ENCODE measurements around the gene NFU1. TPM values are rescaled to one million over a fixed set of nuclear protein-coding genes. Genes with fewer than 3 reads are reported as not detected.

Gene NFU1
- total RNA-seq, 2 donors from 2014 or later: 31.8 to 43.0 TPM

- Histone ChIP-seq H3K27ac (no peak overlapping the region), H3K36me3 (no peaks in the 10 kb centered on the region), H3K9me3 (no peaks in the 10 kb centered on the region), H3K4me1 (no peaks in the 10 kb centered on the region), H3K27me3 (no peaks in the 10 kb centered on the region), H3K4me3 (no peak overlapping the region)
- TF ChIP-seq, protein P1, sequence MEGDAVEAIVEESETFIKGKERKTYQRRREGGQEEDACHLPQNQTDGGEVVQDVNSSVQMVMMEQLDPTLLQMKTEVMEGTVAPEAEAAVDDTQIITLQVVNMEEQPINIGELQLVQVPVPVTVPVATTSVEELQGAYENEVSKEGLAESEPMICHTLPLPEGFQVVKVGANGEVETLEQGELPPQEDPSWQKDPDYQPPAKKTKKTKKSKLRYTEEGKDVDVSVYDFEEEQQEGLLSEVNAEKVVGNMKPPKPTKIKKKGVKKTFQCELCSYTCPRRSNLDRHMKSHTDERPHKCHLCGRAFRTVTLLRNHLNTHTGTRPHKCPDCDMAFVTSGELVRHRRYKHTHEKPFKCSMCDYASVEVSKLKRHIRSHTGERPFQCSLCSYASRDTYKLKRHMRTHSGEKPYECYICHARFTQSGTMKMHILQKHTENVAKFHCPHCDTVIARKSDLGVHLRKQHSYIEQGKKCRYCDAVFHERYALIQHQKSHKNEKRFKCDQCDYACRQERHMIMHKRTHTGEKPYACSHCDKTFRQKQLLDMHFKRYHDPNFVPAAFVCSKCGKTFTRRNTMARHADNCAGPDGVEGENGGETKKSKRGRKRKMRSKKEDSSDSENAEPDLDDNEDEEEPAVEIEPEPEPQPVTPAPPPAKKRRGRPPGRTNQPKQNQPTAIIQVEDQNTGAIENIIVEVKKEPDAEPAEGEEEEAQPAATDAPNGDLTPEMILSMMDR (IDR thresholded peaks at IDR 0.05): no peak
- DNase-seq (ENCODE audit: low spot score): no peak
Observed at GRCh38 chr2:69459936-69460335, 22.7 kb upstream of the NFU1 start.

DNA sequence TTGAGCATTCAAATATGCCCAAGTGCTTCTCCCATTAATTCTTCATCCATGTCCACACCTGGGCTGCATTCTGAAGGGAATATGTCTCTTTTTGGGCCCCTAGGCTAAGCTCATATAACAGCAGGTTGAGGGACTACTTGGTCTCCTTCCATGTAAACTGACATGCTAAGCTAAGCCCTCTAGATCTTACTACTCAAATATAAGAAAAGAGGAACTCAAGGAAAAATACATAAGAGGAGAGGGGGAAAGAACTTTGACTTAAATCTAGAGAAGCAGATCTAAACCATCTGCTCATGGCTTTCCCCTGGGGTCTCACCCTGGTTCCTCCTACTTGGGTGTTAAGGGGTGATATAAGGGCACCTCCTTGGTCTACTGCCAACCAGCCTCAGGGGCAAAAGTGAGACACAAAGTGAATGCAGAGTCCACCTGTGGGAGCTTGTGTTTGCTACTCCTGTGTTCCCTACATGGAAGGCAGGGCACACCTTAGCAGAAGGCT is 19.8 kb upstream of the NFU1 start:
- Histone ChIP-seq H3K36me3 (no peaks in the 10 kb centered on the region), H3K27me3 (no peaks in the 10 kb centered on the region), H3K27ac (no peak overlapping the region), H3K4me3 (no peak overlapping the region), H3K9me3 (no peaks in the 10 kb centered on the region), H3K4me1 (no peaks in the 10 kb centered on the region)
- DNase-seq (ENCODE audit: low spot score): no peak
- TF ChIP-seq, protein P1 (IDR thresholded peaks at IDR 0.05): no peak

GRCh38 chr2:69456154-69456553 is 18.9 kb upstream of the NFU1 start:
- H3K4me3 ChIP-seq: no peak overlapping the region
- no peaks in the 10 kb centered on the region for H3K9me3 ChIP-seq
- H3K27me3 ChIP-seq: no peaks in the 10 kb centered on the region
- H3K36me3 ChIP-seq: no peaks in the 10 kb centered on the region
- H3K4me1 ChIP-seq: no peaks in the 10 kb centered on the region
- no peak overlapping the region for H3K27ac ChIP-seq
- DNase-seq (ENCODE audit: low spot score): no peak
- TF ChIP-seq, protein P1 (IDR thresholded peaks at IDR 0.05): no peak

DNA sequence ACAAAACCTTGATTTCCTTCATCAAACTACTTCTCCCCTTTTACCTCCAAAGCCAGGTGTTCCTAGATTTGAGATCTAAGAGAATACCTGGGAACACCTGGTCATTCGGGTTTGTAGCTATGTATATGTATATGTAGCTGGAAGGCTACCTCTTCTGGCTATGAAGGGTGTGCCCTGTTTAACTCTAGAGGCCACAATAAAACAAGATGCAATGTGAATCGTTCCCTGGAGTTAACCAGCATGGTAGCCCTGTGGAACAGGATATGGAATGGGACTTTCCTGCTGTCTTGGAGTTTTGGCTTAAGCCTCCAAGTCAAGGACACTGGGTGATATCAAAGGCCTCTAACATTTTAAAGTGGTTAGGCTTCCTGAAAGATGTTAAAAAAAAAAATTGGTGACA is 17.7 kb upstream of the NFU1 start:
- Histone ChIP-seq H3K9me3 (no peaks in the 10 kb centered on the region), H3K4me3 (no peak overlapping the region), H3K36me3 (no peaks in the 10 kb centered on the region), H3K27me3 (no peaks in the 10 kb centered on the region), H3K4me1 (no peaks in the 10 kb centered on the region), H3K27ac (no peak overlapping the region)
- DNase-seq (ENCODE audit: low spot score): no peak
- TF ChIP-seq, protein P1 (IDR thresholded peaks at IDR 0.05): no peak

GRCh38 chr2:69453475-69454129 is 16.4 kb upstream of the NFU1 start:
- no peaks in the 10 kb centered on the region for H3K27me3 ChIP-seq
- no peak overlapping the region for H3K27ac ChIP-seq
- no peak for DNase-seq (ENCODE audit: low spot score)
- no peaks in the 10 kb centered on the region for H3K36me3 ChIP-seq
- TF ChIP-seq, protein P1 (IDR thresholded peaks at IDR 0.05): no peak
- no peaks in the 10 kb centered on the region for H3K9me3 ChIP-seq
- H3K4me1 ChIP-seq: no peaks in the 10 kb centered on the region
- H3K4me3 ChIP-seq: no peak overlapping the region

DNA sequence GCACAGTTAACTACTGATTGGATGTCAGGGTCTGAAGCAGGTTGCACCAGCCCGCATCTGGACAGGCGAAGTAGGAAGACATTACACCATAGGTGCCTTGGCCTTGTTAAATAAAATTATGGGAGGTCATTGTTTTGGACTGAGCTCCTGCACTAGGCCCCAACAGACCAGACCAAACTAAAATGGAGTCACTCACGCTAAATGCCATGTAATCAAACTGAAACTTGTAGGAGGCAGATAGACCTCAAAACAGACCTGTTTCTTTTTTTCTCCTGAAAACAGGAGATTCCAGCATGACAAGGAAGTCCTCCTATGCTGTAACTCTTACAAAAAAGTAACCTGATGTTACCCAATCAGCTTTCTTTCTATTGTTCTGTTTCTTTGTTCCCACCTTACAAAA is 15.5 kb upstream of the NFU1 start:
- no peaks in the 10 kb centered on the region for H3K4me1 ChIP-seq
- H3K4me3 ChIP-seq: no peak overlapping the region
- no peaks in the 10 kb centered on the region for H3K27me3 ChIP-seq
- H3K36me3 ChIP-seq: no peaks in the 10 kb centered on the region
- no peak overlapping the region for H3K27ac ChIP-seq
- no peak for DNase-seq (ENCODE audit: low spot score)
- no peaks in the 10 kb centered on the region for H3K9me3 ChIP-seq
- TF ChIP-seq, protein P1 (IDR thresholded peaks at IDR 0.05): no peak

Data from right atrium auricular region (tissue), 2 donors.